GM21367 (cell line): Measurements from ENCODE around the gene PATZ1.
"Not testable (repeated sequence)": the region's sequence is repeated elsewhere in the genome, so short reads cannot be mapped to it uniquely, and the experiment has no call there.

ENCODE experiments used
- ATAC-seq: cut with Tn5 transposase; IDR thresholded peaks from one replicate; pipeline ENCODE4 v1.9.1; 2021; ENCODE audit not compliant: unreplicated experiment

PATZ1 gene

GRCh38 chr22:31314220-31314619 is 31.9 kb downstream of the PATZ1 start:
- ATAC-seq: not testable (repeated sequence)

GRCh38 chr22:31313366-31314147 is 32.6 kb downstream of the PATZ1 start:
- no peak for ATAC-seq

- ATAC-seq: no peak
Measured at GRCh38 chr22:31308181-31308580, 38.0 kb downstream of the PATZ1 start.

- ATAC-seq: no peak
Measured at GRCh38 chr22:31305194-31305593, 41.0 kb downstream of the PATZ1 start.

- no peak for ATAC-seq
Measured at GRCh38 chr22:31302537-31302936, 43.6 kb downstream of the PATZ1 start.

- ATAC-seq: no peak
Measured at GRCh38 chr22:31302006-31302405, 44.1 kb downstream of the PATZ1 start.

GRCh38 chr22:31300896-31301295 is 45.2 kb downstream of the PATZ1 start:
- no peak for ATAC-seq

GRCh38 chr22:31295831-31296657 is 50.1 kb downstream of the PATZ1 start:
- ATAC-seq: no peak

GRCh38 chr22:31295360-31295759 is 50.8 kb downstream of the PATZ1 start:
- ATAC-seq: no peak

- ATAC-seq: peak; percentile 34
Measured at GRCh38 chr22:31292236-31292989, 53.7 kb downstream of the PATZ1 start, which contains the start of gene PIK3IP1. PIK3IP1 (minus strand) TSS chr22:31292488; CDS start chr22:31292344, 144 bp downstream.

- ATAC-seq: no peak
Measured at GRCh38 chr22:31291481-31292235, 54.5 kb downstream of the PATZ1 start.

GRCh38 chr22:31290494-31291471 is 55.4 kb downstream of the PATZ1 start:
- ATAC-seq: peak; percentile 76

GRCh38 chr22:31289344-31289743 is 56.8 kb downstream of the PATZ1 start:
- no peak for ATAC-seq

GRCh38 chr22:31288496-31289240 is 57.5 kb downstream of the PATZ1 start:
- ATAC-seq: no peak

- ATAC-seq: no peak
Measured at GRCh38 chr22:31287818-31288495, 58.2 kb downstream of the PATZ1 start.

GRCh38 chr22:31286360-31287255 is 59.5 kb downstream of the PATZ1 start:
- ATAC-seq: no peak
